ENCODE measurements around the gene TST. TPM values are rescaled to one million over a fixed set of nuclear protein-coding genes. Genes with fewer than 3 reads are reported as not detected.

The TST gene
- total RNA-seq, 1 donor from 2014 or later, result 20.5 TPM

DNA sequence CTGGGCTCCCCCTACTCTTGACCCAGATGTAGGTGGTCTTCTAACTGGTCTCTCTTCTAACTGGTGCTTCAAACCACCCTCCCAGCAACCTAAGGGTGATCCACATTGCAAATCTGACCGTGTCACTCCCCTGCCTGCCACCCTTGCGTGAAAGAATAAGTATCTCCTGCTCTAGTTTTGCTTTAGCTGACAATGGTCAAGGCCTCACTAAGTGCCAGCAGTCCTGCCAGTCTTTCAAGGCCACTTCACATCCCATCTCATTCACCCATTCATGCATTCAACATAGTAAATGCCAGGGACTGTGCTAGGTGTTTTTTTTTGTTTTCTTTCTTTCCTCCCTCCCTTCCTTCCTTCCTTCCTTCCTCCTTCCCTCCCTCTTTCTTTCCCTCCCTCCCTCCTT is 30.0 kb upstream of the TST start:
- H3K27me3 Mint-ChIP-seq (ENCODE audit: unreplicated experiment), result no peaks in the 10 kb centered on the region
- H3K36me3 Mint-ChIP-seq (ENCODE audit: unreplicated experiment), result no peaks in the 10 kb centered on the region
- DNase-seq (ENCODE audit: extremely low spot score, unreplicated experiment), result no peak
- H3K4me1 Mint-ChIP-seq (ENCODE audit: unreplicated experiment), result peaks cover 10% of the 10 kb centered on the region
- H3K9me3 Mint-ChIP-seq (ENCODE audit: unreplicated experiment), result no peaks in the 10 kb centered on the region
- no peak overlapping the region for H3K27ac Mint-ChIP-seq (ENCODE audit: unreplicated experiment)
- TF ChIP-seq CTCF (IDR thresholded peaks at IDR 0.05), result no peak
- no peak overlapping the region for H3K4me3 Mint-ChIP-seq (ENCODE audit: unreplicated experiment)

- TF ChIP-seq CTCF (IDR thresholded peaks at IDR 0.05), result no peak
- Mint-ChIP-seq H3K4me3 (ENCODE audit: unreplicated experiment) (no peak overlapping the region), H3K9me3 (ENCODE audit: unreplicated experiment) (no peaks in the 10 kb centered on the region), H3K27ac (ENCODE audit: unreplicated experiment) (no peak overlapping the region), H3K27me3 (ENCODE audit: unreplicated experiment) (no peaks in the 10 kb centered on the region), H3K4me1 (ENCODE audit: unreplicated experiment) (peaks cover 10% of the 10 kb centered on the region), H3K36me3 (ENCODE audit: unreplicated experiment) (no peaks in the 10 kb centered on the region)
- no peak for DNase-seq (ENCODE audit: extremely low spot score, unreplicated experiment)
Measured at GRCh38 chr22:37048133-37048532, 28.9 kb upstream of the TST start.

DNA sequence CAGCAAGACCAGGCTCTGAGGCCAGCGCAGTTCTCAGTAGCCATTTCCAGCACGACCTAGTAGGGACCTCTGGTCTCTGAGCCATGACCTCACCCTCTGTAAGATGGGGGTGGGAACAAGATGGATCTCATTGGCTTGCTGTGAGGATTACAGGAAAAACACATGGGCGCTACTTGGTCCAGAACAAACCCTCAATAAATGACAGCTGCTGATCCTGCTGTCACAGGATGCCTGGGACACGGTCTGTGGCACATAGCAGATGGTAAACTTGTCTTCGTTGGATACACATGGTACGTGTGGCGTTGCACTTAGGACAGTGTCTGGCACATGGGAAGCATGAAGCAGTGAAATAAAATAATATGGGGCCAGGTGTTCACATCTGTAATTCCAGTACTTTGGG is 27.8 kb upstream of the TST start:
- Mint-ChIP-seq H3K4me3 (ENCODE audit: unreplicated experiment) (no peak overlapping the region), H3K27ac (ENCODE audit: unreplicated experiment) (no peak overlapping the region), H3K27me3 (ENCODE audit: unreplicated experiment) (no peaks in the 10 kb centered on the region), H3K9me3 (ENCODE audit: unreplicated experiment) (no peaks in the 10 kb centered on the region), H3K36me3 (ENCODE audit: unreplicated experiment) (no peaks in the 10 kb centered on the region), H3K4me1 (ENCODE audit: unreplicated experiment) (peaks cover 2% of the 10 kb centered on the region)
- DNase-seq (ENCODE audit: extremely low spot score, unreplicated experiment), result no peak
- TF ChIP-seq CTCF (IDR thresholded peaks at IDR 0.05), result no peak

- Mint-ChIP-seq H3K36me3 (ENCODE audit: unreplicated experiment) (no peaks in the 10 kb centered on the region), H3K27ac (ENCODE audit: unreplicated experiment) (no peak overlapping the region), H3K9me3 (ENCODE audit: unreplicated experiment) (no peaks in the 10 kb centered on the region), H3K27me3 (ENCODE audit: unreplicated experiment) (no peaks in the 10 kb centered on the region), H3K4me3 (ENCODE audit: unreplicated experiment) (no peak overlapping the region), H3K4me1 (ENCODE audit: unreplicated experiment) (peaks cover 2% of the 10 kb centered on the region)
- no peak for TF ChIP-seq CTCF (IDR thresholded peaks at IDR 0.05)
- no peak for DNase-seq (ENCODE audit: extremely low spot score, unreplicated experiment)
Measured at GRCh38 chr22:37046589-37046988, 27.3 kb upstream of the TST start.

- TF ChIP-seq CTCF (IDR thresholded peaks at IDR 0.05), result peak; percentile 59
- Mint-ChIP-seq H3K4me3 (ENCODE audit: unreplicated experiment) (no peak overlapping the region), H3K9me3 (ENCODE audit: unreplicated experiment) (no peaks in the 10 kb centered on the region), H3K4me1 (ENCODE audit: unreplicated experiment) (peaks cover 1% of the 10 kb centered on the region), H3K27me3 (ENCODE audit: unreplicated experiment) (no peaks in the 10 kb centered on the region), H3K36me3 (ENCODE audit: unreplicated experiment) (no peaks in the 10 kb centered on the region), H3K27ac (ENCODE audit: unreplicated experiment) (no peak overlapping the region)
- DNase-seq (ENCODE audit: extremely low spot score, unreplicated experiment), result no peak
Measured at GRCh38 chr22:37045958-37046357, 26.7 kb upstream of the TST start.

Measured in osteocyte (in vitro differentiated cells).